ENCODE measurements around the gene MT1E.
"Not testable (repeated sequence)": the region's sequence is repeated elsewhere in the genome, so short reads cannot be mapped to it uniquely, and the experiment has no call there.

MT1E gene

GRCh38 chr16:56647641-56648431 lies 22.3 kb downstream of the MT1E start:
- DNase-seq, result no peak

- no peak for DNase-seq
Observed at GRCh38 chr16:56649271-56649670, 23.7 kb downstream of the MT1E start.

- DNase-seq, result no peak
Observed at GRCh38 chr16:56649820-56650219, 24.2 kb downstream of the MT1E start.

- DNase-seq, result no peak
Observed at GRCh38 chr16:56651586-56651985, 26.0 kb downstream of the MT1E start, which contains the start of gene MT1B. TSS of gene MT1B (plus strand) at chr16:56651886. CDS start at chr16:56651954, 68 bp downstream.

- no peak for DNase-seq
Observed at GRCh38 chr16:56652600-56652999, 27.0 kb downstream of the MT1E start.

GRCh38 chr16:56653218-56653617 lies 27.6 kb downstream of the MT1E start:
- DNase-seq, result no peak

GRCh38 chr16:56657555-56658326 lies 32.2 kb downstream of the MT1E start, which contains the start of gene MT1F:
TSS of gene MT1F (plus strand) at chr16:56657959. CDS start at chr16:56658059, 100 bp downstream.
- DNase-seq, result peak; percentile 68 to 73

GRCh38 chr16:56658327-56658875 lies 32.8 kb downstream of the MT1E start:
- no peak for DNase-seq

- peak in 1 of 2 experiments; percentile 39 for DNase-seq
Observed at GRCh38 chr16:56662357-56663354, 37.1 kb downstream of the MT1E start.

- DNase-seq, result no peak
Observed at GRCh38 chr16:56664506-56664905, 38.9 kb downstream of the MT1E start.

- DNase-seq, result not testable (repeated sequence)
Observed at GRCh38 chr16:56665286-56666261, 40.0 kb downstream of the MT1E start.

GRCh38 chr16:56667581-56668571 lies 42.3 kb downstream of the MT1E start, which contains the start of gene MT1G:
TSS of gene MT1G (minus strand) at chr16:56668065. CDS start at chr16:56667993, 72 bp downstream.
- DNase-seq, result peak in 1 of 2 experiments; percentile 37

- peak in 1 of 2 experiments; percentile 19 for DNase-seq
Observed at GRCh38 chr16:56669005-56669839, 43.6 kb downstream of the MT1E start, which contains the start of gene MT1H. TSS of gene MT1H (plus strand) at chr16:56669814. CDS start at chr16:56669885, 71 bp downstream.

- DNase-seq, result no peak
Observed at GRCh38 chr16:56669840-56670619, 44.4 kb downstream of the MT1E start.

- no peak for DNase-seq
Observed at GRCh38 chr16:56670620-56670934, 45.0 kb downstream of the MT1E start.

- DNase-seq, result not testable (repeated sequence)
Observed at GRCh38 chr16:56671691-56672090, 46.1 kb downstream of the MT1E start.

GRCh38 chr16:56672171-56672570 lies 46.6 kb downstream of the MT1E start:
- not testable (repeated sequence) for DNase-seq
